H7 (cell line): ENCODE measurements around the gene KCNG3. TPM values are rescaled to one million over a fixed set of nuclear protein-coding genes. Genes with fewer than 3 reads are reported as not detected.
"Not testable (repeated sequence)": the region's sequence is repeated elsewhere in the genome, so short reads cannot be mapped to it uniquely, and the experiment has no call there.

Source experiments
- DNase-seq: peaks from one replicate; pipeline ENCODE4 v3.0.0; 2012
- H3K27me3 ChIP-seq: 2 replicates; pipeline ENCODE4 v1.6.0; 2011; ENCODE audit warnings: mild to moderate bottlenecking, low read length; ENCODE audit not compliant: control insufficient read depth, insufficient read depth
- H3K36me3 ChIP-seq: replicated peaks from 2 replicates; pipeline ENCODE4 v1.5.1; 2011; ENCODE audit warnings: low read length; ENCODE audit not compliant: control insufficient read depth, insufficient read depth
- H3K4me3 ChIP-seq: 2 replicates; pipeline ENCODE4 v1.5.1; 2011; ENCODE audit warnings: low read depth, mild to moderate bottlenecking, control low read depth, low read length, moderate library complexity; ENCODE audit not compliant: insufficient read depth
- total RNA-seq: library from RNA; depleted of rRNA; stranded (reverse); fragments of >200 nt; shearing (Covaris generic); gene quantifications from 2 replicates; pipeline ENCODE4 v1.2.3, GENCODE V29; 2014

Gene KCNG3
- total RNA-seq, 1 experiment from 2014 or later = 2.7 TPM

DNA sequence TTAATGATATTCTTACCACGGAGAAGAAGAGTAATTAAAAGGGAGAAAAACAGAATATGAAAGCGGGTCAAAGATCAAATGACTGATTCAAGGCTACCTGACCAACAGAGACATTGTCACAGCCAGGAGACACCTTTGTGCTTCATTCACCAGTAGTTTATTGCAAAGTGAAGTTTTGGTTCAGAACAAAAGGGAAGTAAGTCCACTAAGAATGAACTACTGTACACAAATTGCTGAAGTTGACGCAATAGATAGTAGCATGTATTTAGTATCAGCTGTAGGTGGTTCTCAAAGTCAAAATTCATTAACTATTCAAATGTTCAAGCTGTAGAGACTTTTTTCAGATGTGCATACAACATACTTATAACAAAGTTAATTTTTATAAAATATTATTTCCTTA is 68.1 kb downstream of the KCNG3 start:
- no peak for DNase-seq
- no peaks in the 10 kb centered on the region for H3K36me3 ChIP-seq
- H3K4me3 ChIP-seq = no peak overlapping the region
- H3K27me3 ChIP-seq = no peaks in the 10 kb centered on the region

DNA sequence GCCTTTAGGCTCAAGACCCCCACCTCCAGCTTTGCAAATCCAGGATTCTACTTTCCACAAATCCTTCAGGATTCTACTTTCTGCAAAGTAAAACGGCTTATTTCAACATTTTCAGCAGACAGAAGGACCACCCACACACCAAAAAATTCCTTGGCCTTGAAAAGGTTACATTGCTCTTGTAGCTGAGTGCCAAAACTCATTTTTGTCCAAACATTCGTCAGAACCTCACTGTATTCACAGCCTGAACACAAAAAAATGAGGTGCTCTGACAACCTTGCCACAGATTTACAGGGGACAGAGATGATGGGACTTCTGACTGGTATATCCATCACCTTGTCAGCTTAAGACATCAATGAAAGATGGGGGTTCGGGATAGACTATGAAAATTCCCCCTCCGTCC is 69.7 kb downstream of the KCNG3 start:
- Histone ChIP-seq H3K36me3 (no peaks in the 10 kb centered on the region), H3K4me3 (no peak overlapping the region), H3K27me3 (no peaks in the 10 kb centered on the region)
- no peak for DNase-seq

DNA sequence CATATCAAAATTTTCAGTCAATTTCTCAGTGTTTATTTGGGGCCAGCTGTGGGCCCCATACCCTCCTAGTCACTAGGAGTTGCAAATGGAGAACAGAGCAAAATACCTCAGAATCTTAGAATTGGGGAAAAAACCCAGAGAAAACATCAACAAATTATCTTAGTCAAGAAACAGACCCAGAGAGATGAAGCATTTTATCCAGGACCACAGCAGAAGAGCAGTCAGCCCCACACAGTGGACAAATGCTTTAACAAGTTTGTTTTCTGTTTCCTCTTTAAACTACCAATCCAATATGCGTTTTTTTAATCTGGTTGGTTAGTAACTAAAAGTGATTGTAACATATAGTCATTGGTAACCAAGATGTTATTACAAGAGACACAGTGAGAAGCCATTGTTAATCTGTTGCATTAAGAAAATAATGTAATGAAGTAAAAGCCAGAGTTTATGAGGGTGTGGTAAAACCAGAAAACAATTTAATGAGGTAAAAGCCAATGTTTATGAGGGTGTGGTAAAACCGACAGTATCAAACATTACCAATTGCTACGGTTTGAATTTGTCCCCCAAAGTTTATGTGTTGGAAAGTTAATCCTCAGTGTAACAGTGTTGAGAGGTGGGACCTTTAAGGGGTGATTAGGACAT is 72.1 kb downstream of the KCNG3 start:
- Histone ChIP-seq H3K36me3 (no peaks in the 10 kb centered on the region), H3K27me3 (no peaks in the 10 kb centered on the region), H3K4me3 (no peak overlapping the region)
- no peak for DNase-seq

DNA sequence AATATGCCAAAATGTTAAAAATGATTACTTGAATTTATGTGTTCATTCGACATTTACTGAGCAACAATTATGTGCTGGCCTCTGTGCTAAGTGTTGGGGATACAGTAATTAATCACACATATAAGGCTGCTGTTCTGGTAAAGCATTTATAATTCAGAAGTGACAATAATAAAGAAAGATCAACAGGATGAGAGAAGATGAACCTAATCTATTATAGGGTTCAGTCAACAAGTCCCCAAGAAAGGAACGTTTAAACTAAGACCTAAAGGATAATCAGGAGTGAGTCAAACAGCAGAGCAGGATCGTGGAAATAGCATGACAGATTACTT is 72.7 kb downstream of the KCNG3 start:
- DNase-seq = no peak
- Histone ChIP-seq H3K36me3 (no peaks in the 10 kb centered on the region), H3K27me3 (no peaks in the 10 kb centered on the region), H3K4me3 (no peak overlapping the region)

DNA sequence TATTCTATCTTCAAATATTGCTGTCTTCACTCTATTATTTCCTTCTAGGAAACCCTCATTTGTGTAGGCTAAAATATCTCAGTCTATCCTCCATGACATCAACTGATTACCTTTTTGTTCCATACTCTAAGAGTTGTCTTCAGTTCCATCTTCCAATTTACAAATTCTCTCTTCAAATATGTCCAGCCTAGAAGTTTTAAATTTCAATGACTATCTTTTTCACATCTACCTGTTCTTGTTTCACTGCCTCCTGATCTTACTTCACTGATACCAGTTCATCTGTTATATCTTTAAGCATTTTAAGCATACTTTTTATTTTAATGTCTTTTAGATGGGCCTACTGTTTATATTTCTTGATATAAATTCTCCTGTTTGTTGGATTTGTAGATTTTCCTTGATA is 79.1 kb downstream of the KCNG3 start:
- Histone ChIP-seq H3K36me3 (no peaks in the 10 kb centered on the region), H3K4me3 (no peak overlapping the region), H3K27me3 (no peaks in the 10 kb centered on the region)
- no peak for DNase-seq

DNA sequence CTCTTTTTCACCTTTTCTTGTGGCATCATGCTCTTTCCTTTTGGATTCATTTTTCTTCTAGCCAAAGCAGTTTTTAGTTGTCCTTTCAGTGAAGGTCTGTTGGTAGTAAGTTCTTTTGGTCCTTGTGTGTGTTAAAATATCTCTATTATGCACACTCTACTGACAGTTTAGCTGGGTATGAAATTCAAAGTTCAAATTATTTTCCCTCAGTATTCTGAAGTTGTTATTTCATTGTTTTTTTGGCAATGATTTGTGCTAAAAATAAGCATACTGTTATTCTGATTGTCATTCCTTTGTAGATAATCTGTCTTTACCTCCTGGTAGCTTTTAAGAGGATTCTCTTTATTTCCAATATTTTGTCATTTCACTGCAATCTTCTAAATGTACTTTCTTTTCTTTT is 79.6 kb downstream of the KCNG3 start:
- DNase-seq = no peak
- Histone ChIP-seq H3K4me3 (no peak overlapping the region), H3K36me3 (no peaks in the 10 kb centered on the region), H3K27me3 (no peaks in the 10 kb centered on the region)

DNA sequence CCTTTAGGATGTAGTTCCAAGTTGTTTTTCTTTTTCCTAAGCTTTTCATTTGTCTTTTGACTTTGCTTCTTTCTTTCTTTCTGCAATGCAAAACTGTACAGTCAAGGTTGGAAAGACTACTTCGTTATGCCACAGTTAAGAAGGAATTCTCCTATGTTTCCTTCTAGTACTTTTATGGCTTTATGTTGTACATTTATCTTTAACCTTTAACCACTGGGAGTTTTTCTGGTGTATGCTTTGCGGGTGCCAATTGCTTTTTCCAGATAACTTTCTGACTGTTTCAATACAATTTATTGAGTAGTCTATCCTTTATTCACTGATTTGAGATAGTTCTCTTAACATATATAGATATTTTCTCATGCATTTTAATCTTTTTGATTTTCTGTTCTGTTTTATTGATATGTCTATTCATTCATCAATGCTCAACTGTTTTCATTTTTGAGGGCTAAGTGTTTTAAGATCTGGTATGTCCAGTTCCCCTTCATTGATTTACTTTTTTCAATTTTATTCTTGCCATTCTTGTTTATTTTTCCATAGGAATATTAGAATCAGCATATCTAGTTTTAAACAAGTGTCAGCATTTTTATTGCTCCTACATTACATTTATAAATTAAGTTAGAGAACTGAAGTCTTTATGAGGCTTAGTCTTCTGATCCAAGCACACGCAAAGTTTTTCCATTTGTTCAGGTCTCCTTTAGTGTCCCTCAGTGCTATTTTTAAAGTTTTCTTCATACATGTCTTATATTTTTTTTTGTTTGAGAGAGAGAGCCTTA is 82.9 kb downstream of the KCNG3 start:
- H3K36me3 ChIP-seq = no peaks in the 10 kb centered on the region
- H3K27me3 ChIP-seq = no peaks in the 10 kb centered on the region
- H3K4me3 ChIP-seq = no peak overlapping the region
- DNase-seq = no peak

DNA sequence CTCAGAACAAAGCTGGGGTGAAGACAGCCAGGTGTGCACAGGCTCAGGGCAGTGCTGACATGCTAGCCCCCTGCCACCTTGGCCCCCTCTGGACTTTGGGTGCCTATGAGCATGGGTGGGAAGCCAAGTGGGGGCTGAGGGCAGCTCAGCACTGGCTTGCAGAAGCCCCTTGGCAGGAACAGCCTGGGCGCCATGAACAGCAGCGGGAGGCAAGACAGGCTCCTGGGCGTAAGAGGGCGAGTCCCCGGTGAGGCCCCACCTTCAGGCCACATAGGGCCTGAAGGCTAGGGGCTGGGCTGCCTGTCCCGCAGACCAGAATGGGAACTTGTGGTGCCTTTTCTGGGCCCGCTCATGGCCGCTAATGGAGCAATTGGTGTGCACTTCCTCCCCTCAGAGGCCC is 85.8 kb downstream of the KCNG3 start:
- no peaks in the 10 kb centered on the region for H3K36me3 ChIP-seq

DNA sequence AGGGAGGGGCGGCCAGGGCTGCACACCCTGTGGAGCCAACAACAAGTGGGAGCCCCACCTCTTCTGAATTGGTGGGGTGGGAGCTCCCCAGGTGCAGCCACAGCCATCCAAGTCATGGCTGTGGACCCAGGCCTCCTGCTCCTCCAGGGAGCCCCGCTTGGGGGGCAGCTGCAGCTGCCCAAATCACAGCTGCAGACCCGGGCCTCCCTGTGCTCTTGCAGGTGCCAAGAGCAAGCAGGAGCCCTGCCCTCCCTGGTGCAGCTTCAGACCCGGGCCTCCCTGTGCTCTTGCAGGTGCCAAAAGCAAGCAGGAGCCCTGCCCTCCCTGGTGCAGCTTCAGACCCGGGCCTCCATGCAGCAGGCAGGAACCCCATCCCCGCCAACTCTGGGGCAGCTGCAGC is 86.3 kb downstream of the KCNG3 start:
- DNase-seq = no peak
- Histone ChIP-seq H3K4me3 (no peak overlapping the region), H3K27me3 (no peaks in the 10 kb centered on the region), H3K36me3 (no peaks in the 10 kb centered on the region)

More for the DNA sequence above, 85.8 kb downstream of the KCNG3 start:
- DNase-seq = no peak
- no peaks in the 10 kb centered on the region for H3K27me3 ChIP-seq
- no peak overlapping the region for H3K4me3 ChIP-seq

DNA sequence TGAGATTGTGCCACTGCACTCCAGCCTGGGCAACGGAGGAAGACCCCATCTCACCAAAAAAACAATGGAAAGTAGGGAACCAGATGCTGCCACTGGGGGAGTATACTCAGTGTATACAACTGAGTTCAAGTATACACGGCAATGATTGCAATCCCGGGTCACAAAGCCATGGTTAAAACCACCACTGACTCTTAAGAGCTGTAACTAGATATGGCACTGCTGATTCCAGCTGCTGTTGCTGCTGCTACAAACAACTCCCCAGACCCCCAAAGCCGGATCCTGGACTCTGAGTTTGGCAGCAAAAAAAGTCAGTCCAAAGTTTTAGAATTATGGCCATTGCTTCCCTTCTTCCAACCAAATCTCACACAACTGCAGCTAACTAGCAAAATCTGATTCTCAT is 89.1 kb downstream of the KCNG3 start:
- no peak for DNase-seq
- H3K4me3 ChIP-seq = no peak overlapping the region
- H3K27me3 ChIP-seq = no peaks in the 10 kb centered on the region
- no peaks in the 10 kb centered on the region for H3K36me3 ChIP-seq

DNA sequence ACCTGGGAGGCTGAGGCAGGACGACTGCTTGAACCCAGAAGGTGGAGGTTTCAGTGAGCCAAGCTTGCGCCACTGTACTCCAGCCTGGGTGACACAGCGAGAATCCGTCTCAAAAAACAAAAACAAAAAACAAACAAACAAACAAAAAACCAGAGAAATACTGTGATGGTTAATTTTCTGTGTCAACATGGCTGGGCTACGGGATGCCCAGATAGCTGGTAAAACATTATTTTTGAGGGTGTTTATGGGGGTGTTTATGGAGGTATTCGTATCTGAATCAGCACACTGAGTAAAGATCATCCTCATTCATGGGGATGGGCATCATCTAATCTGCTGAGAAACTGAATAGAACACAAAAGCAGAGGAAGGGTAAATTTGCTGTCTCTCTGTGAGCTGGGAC is 92.0 kb downstream of the KCNG3 start:
- no peak for DNase-seq
- no peak overlapping the region for H3K4me3 ChIP-seq
- H3K36me3 ChIP-seq = no peaks in the 10 kb centered on the region
- no peaks in the 10 kb centered on the region for H3K27me3 ChIP-seq

DNA sequence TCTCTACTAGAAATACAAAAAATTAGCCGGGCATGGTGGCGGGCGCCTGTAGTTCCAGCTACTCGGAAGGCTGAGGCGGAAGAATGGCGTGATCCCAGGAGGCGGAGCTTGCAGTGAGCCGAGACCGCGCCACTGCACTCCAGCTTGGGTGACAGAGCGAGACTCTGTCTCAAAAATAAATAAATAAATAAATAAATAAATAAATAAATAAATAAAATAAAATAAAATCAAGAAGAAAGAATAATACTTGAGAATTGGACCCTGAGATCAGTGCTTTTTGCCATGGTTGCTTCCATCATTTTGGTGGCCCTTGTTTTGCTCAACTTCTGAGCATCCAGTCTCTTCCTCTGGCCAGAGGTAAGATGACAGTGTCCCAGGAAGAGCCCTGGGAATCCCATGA is 95.7 kb downstream of the KCNG3 start:
- DNase-seq, H3K36me3 ChIP-seq, H3K4me3 ChIP-seq, H3K27me3 ChIP-seq: not testable (repeated sequence)

DNA sequence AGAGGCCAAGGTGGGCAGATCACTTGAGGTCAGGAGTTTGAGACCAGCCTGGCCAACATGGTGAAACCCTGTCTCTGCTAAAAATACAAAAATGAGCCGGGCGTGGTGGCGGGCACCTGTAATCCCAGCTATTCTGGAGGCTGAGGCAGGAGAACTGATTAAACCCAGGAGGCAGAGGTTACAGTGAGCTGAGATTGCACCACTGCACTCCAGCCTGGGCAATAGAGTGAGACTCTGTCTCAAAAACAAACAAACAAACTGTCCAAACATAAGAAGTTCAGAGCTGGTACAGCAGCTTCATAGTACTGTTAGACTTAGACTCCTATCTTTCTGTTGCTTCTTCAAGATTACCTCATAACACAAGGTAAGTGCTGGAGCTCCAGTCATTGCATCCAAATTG is 100.5 kb downstream of the KCNG3 start:
- not testable (repeated sequence) for H3K36me3 ChIP-seq, DNase-seq, H3K4me3 ChIP-seq, H3K27me3 ChIP-seq

DNA sequence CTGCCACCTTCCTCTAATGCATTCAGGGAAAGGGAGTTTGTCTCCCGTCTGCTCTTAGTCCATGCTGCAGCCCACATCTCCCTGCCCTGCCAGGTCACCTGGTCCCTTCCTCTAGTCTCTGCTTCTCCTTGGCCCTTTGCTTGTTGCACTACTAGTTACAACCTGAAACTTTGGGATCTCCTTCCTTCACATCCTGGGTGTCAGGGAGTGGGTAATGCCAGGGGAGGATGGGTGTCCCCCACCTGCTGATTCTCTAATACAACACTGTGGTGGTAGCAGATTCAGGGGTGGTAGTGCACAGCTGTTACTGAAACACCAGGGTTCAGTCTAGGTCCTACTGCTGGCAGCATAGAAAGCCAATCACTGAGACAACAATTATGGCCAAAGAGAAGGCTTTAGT is 101.6 kb downstream of the KCNG3 start:
- no peak overlapping the region for H3K4me3 ChIP-seq
- DNase-seq = no peak

More for the DNA sequence above, 101.6 kb downstream of the KCNG3 start:
- no peaks in the 10 kb centered on the region for H3K36me3 ChIP-seq
- no peaks in the 10 kb centered on the region for H3K27me3 ChIP-seq
